GM21447 (cell line): ENCODE data around the gene HSPA1A.
"Not testable (repeated sequence)": the region's sequence is repeated elsewhere in the genome, so short reads cannot be mapped to it uniquely, and the experiment has no call there.

ENCODE experiments used
- ATAC-seq: cut with Tn5 transposase; IDR thresholded peaks from one replicate; pipeline ENCODE4 v1.9.1; 2021; ENCODE audit not compliant: unreplicated experiment

HSPA1A gene

DNA sequence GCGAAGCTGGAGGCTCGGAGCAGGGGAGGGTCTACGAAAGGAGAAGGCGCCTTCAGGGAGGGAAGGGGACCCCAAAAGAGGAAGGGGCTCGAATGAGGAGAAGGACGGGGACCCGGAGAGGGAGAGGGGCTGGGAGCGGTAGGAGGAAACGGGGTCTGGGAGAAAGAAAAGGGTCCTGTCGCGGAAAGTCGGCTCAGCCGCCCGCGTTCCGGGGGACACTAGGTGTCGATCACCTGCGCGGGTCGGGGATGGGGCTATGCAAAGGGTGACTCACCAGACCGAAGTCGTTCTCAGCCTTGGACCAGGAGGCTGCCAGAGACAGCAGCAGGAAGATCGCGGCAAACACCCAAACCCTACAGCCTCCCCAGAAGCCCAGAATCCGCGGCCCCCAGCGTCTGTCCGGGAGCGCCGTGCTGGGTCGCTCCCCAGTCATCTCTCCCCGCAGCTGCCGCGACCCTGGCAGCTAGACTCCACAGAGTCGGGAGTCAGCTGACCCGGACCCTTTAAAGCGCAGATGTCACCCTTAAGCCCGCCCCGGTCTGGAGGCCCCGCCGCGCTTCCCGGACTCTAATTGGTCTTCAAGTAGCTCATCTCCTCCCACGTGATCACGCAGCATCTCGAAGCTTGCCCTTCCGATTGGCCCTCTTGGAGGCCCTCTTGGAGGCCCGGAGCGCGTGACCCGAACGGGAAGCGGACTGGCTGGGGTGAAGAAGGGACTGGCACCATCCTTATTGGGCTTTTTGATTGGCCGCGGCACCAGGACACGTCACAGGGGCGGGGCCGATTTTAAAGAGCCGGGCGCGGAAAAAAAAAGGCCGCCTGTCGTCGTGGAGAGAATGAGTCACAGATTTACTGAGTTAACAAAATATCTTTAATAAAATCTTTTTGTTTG lies 47.2 kb downstream of the HSPA1A start, which contains the start of gene NEU1:
NEU1 (minus strand) TSS at position 478 of the 892 bp plus-strand sequence; CDS start at position 433, 45 bp downstream.
- peak; percentile 88 for ATAC-seq

- ATAC-seq: not testable (repeated sequence)
These were observed 48.8 kb downstream of the HSPA1A start for GRCh38 chr6:31864123-31864562.

DNA sequence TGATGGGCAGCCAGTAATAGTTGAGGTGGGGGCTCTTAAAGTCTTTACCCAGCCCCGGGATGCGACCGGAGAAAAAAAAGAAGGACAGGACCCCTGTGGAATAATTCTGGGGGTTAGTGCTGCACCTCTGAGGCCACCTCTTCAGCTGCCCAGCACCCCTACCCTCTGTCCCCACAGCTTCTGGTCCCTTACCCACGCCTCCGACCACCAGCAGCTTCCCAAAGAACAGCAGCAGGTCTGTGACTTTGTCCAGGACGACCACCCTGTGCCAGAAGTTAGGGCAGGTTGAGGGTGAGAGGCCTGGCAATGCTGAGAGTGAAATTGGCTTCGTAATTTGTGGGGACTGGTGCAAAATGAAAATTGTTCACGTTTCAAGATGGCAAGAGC lies 49.5 kb downstream of the HSPA1A start:
- ATAC-seq: no peak

DNA sequence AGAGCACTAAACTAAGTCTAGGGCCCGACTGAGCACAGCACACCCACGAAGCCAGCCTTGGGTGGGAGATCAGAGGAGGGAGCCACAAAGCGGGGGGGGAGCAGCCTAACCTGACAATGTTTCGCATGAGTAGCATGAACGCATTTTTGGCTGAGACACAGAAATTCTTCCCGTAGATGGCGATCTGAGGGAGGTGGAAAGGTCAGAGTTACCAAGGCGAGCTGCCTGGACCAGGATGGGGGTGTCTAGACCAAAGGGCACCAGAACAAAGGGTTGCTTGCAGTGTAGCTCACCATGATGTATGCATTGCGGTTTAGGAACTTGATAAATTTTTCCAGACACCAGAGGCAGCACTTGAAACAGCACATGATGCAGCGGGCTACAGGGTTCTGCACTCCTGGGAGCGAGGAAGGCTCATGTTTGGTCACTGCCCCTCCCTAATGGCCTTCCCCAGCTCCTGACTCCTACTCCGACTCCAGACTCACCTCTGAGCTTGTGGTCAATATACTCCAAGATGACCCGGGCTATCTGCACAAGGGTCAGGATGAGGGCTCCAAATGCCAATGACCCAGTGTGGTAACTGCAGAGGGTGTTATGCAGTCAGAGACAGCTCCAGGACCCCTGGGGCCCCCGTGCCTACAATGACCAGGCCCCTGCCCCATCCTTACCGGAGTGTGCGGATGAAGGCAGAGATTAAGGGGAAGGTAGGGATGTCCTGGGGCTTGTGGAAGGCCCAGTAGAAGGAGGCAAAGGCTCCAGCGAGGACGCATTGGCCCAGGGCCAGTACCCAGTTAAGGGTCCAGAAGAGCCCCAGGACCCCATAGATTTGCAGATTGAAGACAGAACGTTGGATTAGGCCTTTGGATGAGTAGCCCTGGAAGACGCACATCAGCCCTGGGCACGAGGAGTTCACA lies 50.1 kb downstream of the HSPA1A start:
- ATAC-seq: no peak
